HepG2 (cell line): Measurements from ENCODE around the gene TBX15. TPM values are rescaled to one million over a fixed set of nuclear protein-coding genes. Genes with fewer than 3 reads are reported as not detected.

Source experiments
- HCFC1 ChIP-seq: fragments of 150-350 bp; IDR thresholded peaks from 2 replicates; pipeline ENCODE4 v1.6.1; 2014; ENCODE audit warnings: low read depth, low read length
- HMGA1 ChIP-seq: sonication (generic); formaldehyde crosslinking; conservative IDR thresholded peaks from 2 replicates; pipeline ENCODE4 v1.4.0; 2020; ENCODE audit warnings: missing genetic modification reagents
- KLF15 ChIP-seq: sonication (generic); formaldehyde crosslinking; IDR thresholded peaks from 2 replicates; pipeline ENCODE4 v1.8.1; 2023; ENCODE audit warnings: borderline replicate concordance, mild to moderate bottlenecking, inconsistent platforms, missing genetic modification reagents, mixed read lengths
- NAIF1 ChIP-seq: sonication (generic); formaldehyde crosslinking; IDR thresholded peaks from 2 replicates; pipeline ENCODE4 v1.5.0; 2020; ENCODE audit warnings: mild to moderate bottlenecking, missing genetic modification reagents, borderline replicate concordance
- NCOR1 ChIP-seq: fragments of 200-600 bp; sonication (generic); IDR thresholded peaks from 2 replicates; pipeline ENCODE4 v1.7.0; 2017; ENCODE audit warnings: antibody characterized with exemption, low read length, borderline replicate concordance
- RFXAP ChIP-seq: sonication (generic); formaldehyde crosslinking; IDR thresholded peaks from 2 replicates; pipeline ENCODE4 v1.4.0; 2020; ENCODE audit warnings: missing genetic modification reagents, borderline replicate concordance
- SATB2 ChIP-seq: sonication (generic); formaldehyde crosslinking; IDR thresholded peaks from 2 replicates; pipeline ENCODE4 v1.5.0; 2020; ENCODE audit warnings: missing genetic modification reagents
- XBP1 ChIP-seq: sonication (generic); formaldehyde crosslinking; IDR thresholded peaks from 2 replicates; pipeline ENCODE4 v1.5.0; 2020; ENCODE audit warnings: missing genetic modification reagents
- ZNF232 ChIP-seq: sonication (generic); formaldehyde crosslinking; IDR thresholded peaks from 2 replicates; pipeline ENCODE4 v1.4.0; 2020; ENCODE audit warnings: missing genetic modification reagents, borderline replicate concordance
- ZNF33B ChIP-seq: sonication (generic); formaldehyde crosslinking; IDR thresholded peaks from 2 replicates; pipeline ENCODE4 v1.5.1; 2020; ENCODE audit warnings: mild to moderate bottlenecking, missing genetic modification reagents
- ZNF589 ChIP-seq: sonication (generic); formaldehyde crosslinking; conservative IDR thresholded peaks from 2 replicates; pipeline ENCODE4 v1.8.0; 2022; ENCODE audit warnings: mild to moderate bottlenecking, moderate library complexity, missing genetic modification reagents
- polyA plus RNA-seq, 8 experiments: library from polyadenylated mRNA; depleted of rRNA in 3 of 8; stranded (reverse) in 7 of 8; unstranded in 1 of 8; fragments of >200 nt; fragmentation: Illumina TruSeq in 4 of 8; extraction: Trizol in 4 of 8; gene quantifications; 2 replicates each; pipeline versions ENCODE4 v1.2.1 to v1.2.3, GENCODE V29; 2011 to 2016; ENCODE audit warnings: low read depth in 4 of 8, missing spikeins in 1 of 8, mixed read lengths in 1 of 8; ENCODE audit not compliant: insufficient read depth in 1 of 8
- total RNA-seq, 5 experiments: library from RNA; depleted of rRNA; stranded (reverse); fragments of >200 nt; fragmentation: Illumina TruSeq; extraction: Trizol; gene quantifications; 2 replicates each; pipeline ENCODE4 v1.2.3, GENCODE V29; 2016; ENCODE audit warnings: low read depth in 1 of 5
- TF ChIP-seq, protein P1 (sequence below): sonication (generic); formaldehyde crosslinking; IDR thresholded peaks from 2 replicates; pipeline ENCODE4 v1.9.0; 2022; ENCODE audit warnings: low read depth, missing genetic modification reagents
- TF ChIP-seq, protein P2 (sequence below): sonication (generic); formaldehyde crosslinking; IDR thresholded peaks from 2 replicates; pipeline ENCODE4 v1.4.0; 2020; ENCODE audit warnings: missing genetic modification reagents
- TF ChIP-seq, protein P3 (sequence below): fragments of 450-650 bp; IDR thresholded peaks from 2 replicates; pipeline ENCODE4 v1.6.1; 2016
- TF ChIP-seq, protein P4 (sequence below): IDR thresholded peaks from 2 replicates; pipeline ENCODE4 v1.6.1; 2016; ENCODE audit warnings: missing biosample characterization, missing genetic modification reagents, low read depth
- TF ChIP-seq, protein P5 (sequence below): sonication (generic); formaldehyde crosslinking; IDR thresholded peaks from 2 replicates; pipeline ENCODE4 v1.4.0; 2020; ENCODE audit warnings: mild to moderate bottlenecking, missing genetic modification reagents

Gene TBX15
- total and polyA plus RNA-seq, 2 of the 13 experiments (the other 11 are each of a cell fraction or from before 2014, with no cell fraction given), result 0.42 to 1.9 TPM

DNA sequence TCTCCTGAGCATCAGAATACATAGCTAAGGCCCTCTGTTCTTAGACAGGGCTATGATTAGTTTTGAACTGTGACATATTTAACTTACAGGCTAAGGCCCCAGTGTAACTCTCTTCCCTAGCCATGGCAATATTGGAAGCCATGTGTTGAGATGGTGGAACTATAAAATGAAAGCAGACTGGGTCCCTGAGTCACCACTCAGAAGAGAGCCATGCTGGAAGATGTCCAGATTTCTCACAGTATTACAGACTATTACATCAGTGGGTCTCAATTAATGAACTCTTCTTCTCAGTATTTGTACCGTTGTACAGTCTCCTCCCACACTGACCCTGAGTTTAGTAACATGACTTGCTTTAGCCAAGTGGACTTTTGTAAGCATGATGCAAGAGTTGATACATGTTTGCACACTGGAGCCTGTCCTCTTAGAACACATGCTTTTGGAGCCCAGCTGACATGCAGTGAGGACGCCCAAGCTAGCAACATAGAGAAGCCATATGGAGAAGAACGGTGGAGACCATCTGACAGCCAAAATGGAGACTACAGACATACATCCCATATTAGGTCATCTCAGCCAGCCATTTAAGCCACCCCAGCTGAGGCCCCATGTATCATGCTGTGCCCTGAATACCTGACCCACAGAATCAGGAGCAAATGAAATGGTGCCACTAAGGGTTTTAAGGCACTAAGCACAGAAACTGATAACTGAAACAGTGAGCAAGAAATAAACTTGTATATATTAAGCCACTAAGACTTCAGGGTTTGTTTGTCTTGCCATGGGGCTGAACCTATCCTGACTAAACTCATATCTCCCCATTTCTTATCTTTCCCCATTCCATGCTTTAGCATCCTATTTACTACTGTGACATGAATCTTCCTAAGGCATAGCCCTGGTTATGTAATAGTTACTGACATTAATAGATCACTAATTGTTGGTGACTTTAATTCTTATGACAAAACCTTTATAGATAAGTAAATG lies 24.4 kb downstream of the TBX15 start (continued):
- no peak for TF ChIP-seq ZNF589 (CRISPR knock-in tag)
- TF ChIP-seq, protein P1, sequence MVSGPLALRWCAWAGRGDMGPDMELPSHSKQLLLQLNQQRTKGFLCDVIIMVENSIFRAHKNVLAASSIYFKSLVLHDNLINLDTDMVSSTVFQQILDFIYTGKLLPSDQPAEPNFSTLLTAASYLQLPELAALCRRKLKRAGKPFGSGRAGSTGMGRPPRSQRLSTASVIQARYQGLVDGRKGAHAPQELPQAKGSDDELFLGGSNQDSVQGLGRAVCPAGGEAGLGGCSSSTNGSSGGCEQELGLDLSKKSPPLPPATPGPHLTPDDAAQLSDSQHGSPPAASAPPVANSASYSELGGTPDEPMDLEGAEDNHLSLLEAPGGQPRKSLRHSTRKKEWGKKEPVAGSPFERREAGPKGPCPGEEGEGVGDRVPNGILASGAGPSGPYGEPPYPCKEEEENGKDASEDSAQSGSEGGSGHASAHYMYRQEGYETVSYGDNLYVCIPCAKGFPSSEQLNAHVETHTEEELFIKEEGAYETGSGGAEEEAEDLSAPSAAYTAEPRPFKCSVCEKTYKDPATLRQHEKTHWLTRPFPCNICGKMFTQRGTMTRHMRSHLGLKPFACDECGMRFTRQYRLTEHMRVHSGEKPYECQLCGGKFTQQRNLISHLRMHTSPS (CRISPR knock-in tag), result no peak
- TF ChIP-seq ZNF232, result no peak; the same call in 1 of the 2 replicates
- TF ChIP-seq, protein P2, sequence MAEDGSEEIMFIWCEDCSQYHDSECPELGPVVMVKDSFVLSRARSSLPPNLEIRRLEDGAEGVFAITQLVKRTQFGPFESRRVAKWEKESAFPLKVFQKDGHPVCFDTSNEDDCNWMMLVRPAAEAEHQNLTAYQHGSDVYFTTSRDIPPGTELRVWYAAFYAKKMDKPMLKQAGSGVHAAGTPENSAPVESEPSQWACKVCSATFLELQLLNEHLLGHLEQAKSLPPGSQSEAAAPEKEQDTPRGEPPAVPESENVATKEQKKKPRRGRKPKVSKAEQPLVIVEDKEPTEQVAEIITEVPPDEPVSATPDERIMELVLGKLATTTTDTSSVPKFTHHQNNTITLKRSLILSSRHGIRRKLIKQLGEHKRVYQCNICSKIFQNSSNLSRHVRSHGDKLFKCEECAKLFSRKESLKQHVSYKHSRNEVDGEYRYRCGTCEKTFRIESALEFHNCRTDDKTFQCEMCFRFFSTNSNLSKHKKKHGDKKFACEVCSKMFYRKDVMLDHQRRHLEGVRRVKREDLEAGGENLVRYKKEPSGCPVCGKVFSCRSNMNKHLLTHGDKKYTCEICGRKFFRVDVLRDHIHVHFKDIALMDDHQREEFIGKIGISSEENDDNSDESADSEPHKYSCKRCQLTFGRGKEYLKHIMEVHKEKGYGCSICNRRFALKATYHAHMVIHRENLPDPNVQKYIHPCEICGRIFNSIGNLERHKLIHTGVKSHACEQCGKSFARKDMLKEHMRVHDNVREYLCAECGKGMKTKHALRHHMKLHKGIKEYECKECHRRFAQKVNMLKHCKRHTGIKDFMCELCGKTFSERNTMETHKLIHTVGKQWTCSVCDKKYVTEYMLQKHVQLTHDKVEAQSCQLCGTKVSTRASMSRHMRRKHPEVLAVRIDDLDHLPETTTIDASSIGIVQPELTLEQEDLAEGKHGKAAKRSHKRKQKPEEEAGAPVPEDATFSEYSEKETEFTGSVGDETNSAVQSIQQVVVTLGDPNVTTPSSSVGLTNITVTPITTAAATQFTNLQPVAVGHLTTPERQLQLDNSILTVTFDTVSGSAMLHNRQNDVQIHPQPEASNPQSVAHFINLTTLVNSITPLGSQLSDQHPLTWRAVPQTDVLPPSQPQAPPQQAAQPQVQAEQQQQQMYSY (CRISPR knock-in tag), result no peak
- TF ChIP-seq, protein P3, sequence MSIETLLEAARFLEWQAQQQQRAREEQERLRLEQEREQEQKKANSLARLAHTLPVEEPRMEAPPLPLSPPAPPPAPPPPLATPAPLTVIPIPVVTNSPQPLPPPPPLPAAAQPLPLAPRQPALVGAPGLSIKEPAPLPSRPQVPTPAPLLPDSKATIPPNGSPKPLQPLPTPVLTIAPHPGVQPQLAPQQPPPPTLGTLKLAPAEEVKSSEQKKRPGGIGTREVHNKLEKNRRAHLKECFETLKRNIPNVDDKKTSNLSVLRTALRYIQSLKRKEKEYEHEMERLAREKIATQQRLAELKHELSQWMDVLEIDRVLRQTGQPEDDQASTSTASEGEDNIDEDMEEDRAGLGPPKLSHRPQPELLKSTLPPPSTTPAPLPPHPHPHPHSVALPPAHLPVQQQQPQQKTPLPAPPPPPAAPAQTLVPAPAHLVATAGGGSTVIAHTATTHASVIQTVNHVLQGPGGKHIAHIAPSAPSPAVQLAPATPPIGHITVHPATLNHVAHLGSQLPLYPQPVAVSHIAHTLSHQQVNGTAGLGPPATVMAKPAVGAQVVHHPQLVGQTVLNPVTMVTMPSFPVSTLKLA, result peak; percentile 70
- TF ChIP-seq, protein P4, sequence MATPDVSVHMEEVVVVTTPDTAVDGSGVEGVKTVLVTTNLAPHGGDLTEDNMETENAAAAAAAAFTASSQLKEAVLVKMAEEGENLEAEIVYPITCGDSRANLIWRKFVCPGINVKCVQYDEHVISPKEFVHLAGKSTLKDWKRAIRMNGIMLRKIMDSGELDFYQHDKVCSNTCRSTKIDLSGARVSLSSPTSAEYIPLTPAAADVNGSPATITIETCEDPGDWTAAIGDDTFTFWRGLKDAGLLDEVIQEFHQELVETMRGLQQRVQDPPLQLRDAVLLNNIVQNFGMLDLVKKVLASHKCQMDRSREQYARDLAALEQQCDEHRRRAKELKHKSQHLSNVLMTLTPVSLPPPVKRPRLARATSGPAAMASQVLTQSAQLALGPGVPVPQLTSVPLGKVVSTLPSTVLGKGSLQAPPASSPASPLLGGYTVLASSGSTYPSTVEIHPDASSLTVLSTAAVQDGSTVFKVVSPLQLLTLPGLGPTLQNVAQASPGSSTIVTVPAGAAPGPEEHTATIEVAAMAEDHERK, result no peak
- peak; percentile 99 for TF ChIP-seq NCOR1
- TF ChIP-seq RFXAP (CRISPR knock-in tag), result peak; percentile 64; the same call in 1 of the 2 replicates
- no peak for TF ChIP-seq NAIF1 (CRISPR knock-in tag)
- no peak for TF ChIP-seq HMGA1
- no peak for TF ChIP-seq KLF15 (CRISPR knock-in tag)
- no peak; the same call in 1 of the 2 replicates for TF ChIP-seq HCFC1
- no peak for TF ChIP-seq ZNF33B (CRISPR knock-in tag)
- TF ChIP-seq SATB2 (CRISPR knock-in tag), result no peak
- TF ChIP-seq XBP1 (CRISPR knock-in tag), result no peak
- TF ChIP-seq, protein P5, sequence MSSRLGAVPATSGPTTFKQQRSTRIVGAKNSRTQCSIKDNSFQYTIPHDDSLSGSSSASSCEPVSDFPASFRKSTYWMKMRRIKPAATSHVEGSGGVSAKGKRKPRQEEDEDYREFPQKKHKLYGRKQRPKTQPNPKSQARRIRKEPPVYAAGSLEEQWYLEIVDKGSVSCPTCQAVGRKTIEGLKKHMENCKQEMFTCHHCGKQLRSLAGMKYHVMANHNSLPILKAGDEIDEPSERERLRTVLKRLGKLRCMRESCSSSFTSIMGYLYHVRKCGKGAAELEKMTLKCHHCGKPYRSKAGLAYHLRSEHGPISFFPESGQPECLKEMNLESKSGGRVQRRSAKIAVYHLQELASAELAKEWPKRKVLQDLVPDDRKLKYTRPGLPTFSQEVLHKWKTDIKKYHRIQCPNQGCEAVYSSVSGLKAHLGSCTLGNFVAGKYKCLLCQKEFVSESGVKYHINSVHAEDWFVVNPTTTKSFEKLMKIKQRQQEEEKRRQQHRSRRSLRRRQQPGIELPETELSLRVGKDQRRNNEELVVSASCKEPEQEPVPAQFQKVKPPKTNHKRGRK (CRISPR knock-in tag), result no peak
